ENCODE data around the gene ZNF804A. TPM values are rescaled to one million over a fixed set of nuclear protein-coding genes. Genes with fewer than 3 reads are reported as not detected.
A peak's percentile ranks its signal among the peaks of the same experiment; 100 is the strongest.

ZNF804A gene
- total RNA-seq, 2 donors from 2014 or later: 0.09 TPM; not detected in 1

- intact Hi-C loops (cut with DNase I): no loop called here
- no peak for DNase-seq
- ATAC-seq: no peak
Measured at GRCh38 chr2:184904991-184905390, 306.7 kb downstream of the ZNF804A start.

DNA sequence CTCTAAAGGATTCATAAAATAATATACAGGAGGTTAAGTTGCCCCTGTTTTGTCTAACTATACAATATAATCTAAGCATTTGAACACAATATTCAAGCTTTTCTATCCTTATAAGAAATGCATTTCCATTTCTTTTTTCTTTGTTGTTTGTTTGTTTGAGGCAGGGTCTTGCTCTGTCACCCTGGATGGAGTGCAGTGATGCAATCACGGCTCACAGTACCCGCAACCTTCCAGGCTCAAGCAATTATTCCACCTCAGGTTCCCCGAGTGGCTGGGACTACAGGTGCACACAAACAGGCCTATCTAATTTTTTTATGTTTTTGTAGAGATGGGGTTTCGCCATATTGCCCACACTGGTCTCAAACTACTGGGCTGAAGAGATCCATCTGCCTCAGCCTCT is 307.8 kb downstream of the ZNF804A start:
- intact Hi-C loops (cut with DNase I): no loop called here
- DNase-seq (no peak), ATAC-seq (no peak)

DNA sequence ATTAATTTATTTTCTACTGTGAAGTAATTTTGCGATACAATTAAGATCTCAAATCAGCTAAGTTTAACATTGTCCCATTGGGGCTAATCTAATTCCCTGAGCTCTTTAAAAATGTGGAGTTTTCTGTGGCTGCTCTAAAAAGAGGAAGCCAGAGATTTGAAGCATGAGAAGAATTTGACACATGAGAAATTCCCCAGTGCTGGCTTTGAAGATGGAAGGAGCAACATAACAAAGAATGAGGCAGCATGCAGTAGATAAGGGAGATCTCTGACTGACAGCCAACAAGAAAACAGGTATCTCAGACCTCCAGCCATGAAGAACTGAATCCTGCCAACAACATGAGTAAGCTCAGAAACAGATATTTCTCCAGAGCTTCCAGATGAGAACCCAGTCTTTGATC is 308.4 kb downstream of the ZNF804A start:
- peak in 1 of 2 donors; percentile 32 for ATAC-seq
- intact Hi-C loops (cut with DNase I): no loop called here
- DNase-seq: no peak

- intact Hi-C loops (cut with DNase I): no loop called here
- ATAC-seq: no peak
- DNase-seq: no peak
Measured at GRCh38 chr2:184908966-184909365, 310.6 kb downstream of the ZNF804A start.

DNA sequence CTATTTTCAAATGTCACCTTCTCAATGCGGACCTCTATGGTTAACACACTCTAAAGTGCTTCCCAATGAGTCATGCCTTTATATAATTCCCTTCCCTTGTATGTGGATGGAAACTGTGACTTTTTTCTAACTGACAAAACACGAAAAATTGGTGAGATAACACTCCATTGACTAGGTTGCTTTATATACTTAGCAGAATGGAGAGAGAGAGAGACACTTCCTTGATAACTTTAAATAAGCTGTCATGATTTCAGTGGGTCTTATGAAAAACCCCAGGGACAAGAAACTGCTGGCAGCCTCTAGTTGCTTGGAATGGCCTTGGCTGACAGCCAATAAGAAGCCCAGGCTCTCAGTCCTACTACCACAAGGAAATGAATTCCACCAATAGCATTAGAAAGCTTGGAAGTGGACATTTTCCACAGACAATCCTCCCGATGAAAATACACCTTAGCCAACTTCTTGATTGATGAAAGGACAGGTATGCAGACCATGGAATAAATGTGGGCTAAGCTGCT is 322.2 kb downstream of the ZNF804A start:
- DNase-seq: no peak
- intact Hi-C loops (cut with DNase I): no loop called here
- no peak for ATAC-seq

DNA sequence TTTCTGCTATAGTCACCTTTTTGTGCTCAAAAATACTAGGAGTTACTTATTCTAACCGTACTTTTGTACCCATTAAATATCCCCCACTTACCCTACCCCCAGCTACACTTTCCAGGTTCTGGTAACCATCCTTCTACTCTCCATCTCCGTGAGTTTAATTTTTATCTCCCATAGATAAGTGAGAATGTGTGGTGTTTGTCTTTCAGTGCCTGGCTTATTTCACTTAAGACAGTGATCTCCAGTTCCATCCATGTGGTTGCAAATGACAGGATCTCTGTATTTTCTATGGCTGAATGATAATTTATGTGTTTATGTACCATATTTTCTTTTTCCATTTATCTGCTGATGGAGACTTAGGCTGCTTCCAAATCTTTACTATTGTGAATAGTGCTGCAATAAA is 323.3 kb downstream of the ZNF804A start:
- ATAC-seq: no peak
- DNase-seq: no peak
- intact Hi-C loops (cut with DNase I): no loop called here

- intact Hi-C loops (cut with DNase I): no loop called here
- DNase-seq (no peak), ATAC-seq (no peak)
Measured at GRCh38 chr2:184923751-184924150, 325.4 kb downstream of the ZNF804A start.

DNA sequence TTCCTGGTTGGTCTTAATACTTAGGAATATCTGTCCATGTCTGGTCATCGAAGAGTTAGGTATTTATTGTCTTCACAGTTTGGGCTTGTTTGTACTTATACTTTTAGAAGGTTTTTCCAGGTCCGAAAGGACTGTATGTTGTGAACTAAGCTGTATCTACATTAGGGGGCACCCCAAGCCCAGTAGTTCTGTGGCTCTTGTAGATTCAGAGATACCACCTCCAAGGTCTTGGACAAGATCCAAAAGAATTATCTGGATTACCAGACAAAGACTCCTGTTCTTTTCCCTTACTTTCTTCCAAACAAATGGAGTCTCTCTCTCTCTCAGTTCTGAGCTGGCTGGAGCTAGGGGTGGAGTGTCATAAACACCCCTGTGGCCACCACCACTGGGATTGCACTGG is 328.7 kb downstream of the ZNF804A start:
- DNase-seq (no peak), ATAC-seq (no peak)
- intact Hi-C loops (cut with DNase I): no loop called here

- intact Hi-C loops (cut with DNase I): no loop called here
- DNase-seq: no peak
- no peak for ATAC-seq
Measured at GRCh38 chr2:184936761-184937160, 338.4 kb downstream of the ZNF804A start.

GRCh38 chr2:184938221-184938985 is 340.1 kb downstream of the ZNF804A start:
- ATAC-seq: no peak
- DNase-seq: no peak
- intact Hi-C loops (cut with DNase I): no loop called here

DNA sequence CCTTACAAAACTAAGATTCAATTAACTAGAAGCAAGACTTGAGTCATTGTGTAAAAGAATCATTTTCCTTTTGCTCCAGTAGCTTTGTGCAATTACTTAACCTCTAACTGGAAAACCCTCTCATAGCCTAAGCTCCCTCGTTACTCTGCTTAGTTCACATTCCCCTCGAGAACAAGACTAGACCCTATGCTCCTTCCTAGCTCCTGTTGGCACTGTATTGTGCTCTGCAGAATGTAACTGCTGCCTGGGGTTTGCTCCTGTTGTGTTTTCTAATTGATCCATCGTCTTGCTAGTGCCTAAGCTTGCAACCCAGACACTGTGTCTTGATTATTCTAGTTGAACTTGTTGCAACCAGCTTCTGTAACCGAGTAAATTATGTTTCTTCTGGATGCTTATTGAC is 347.0 kb downstream of the ZNF804A start:
- DNase-seq (no peak), ATAC-seq (no peak)
- intact Hi-C loops (cut with DNase I): no loop called here

- ATAC-seq: no peak
- DNase-seq: no peak
- intact Hi-C loops (cut with DNase I): no loop called here
Measured at GRCh38 chr2:184945824-184946223, 347.5 kb downstream of the ZNF804A start.

DNA sequence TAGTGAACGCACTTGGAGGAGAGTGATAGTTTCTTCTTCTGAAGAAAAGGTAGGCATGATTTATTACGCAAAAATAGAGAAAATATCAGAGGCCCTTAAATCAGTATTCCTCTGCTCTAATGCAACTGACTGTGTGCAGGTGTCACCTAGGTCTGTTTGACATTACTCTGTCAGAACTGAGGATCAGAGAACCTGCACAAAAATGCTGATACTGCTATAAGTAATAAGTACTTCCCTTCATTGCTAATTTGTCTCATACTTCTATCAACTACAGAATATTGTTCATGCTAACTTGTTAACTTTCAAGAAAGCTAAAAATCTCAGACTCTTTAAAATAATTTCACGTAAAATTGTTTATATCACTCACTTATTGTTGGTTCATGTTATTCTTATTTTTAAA is 358.5 kb downstream of the ZNF804A start:
- DNase-seq (no peak), ATAC-seq (no peak)
- intact Hi-C loops (cut with DNase I): no loop called here

- DNase-seq: no peak
- ATAC-seq: no peak
Measured at GRCh38 chr2:184971546-184972068, 373.3 kb downstream of the ZNF804A start.

More at GRCh38 chr2:184971546-184972068, 373.3 kb downstream of the ZNF804A start:
- intact Hi-C loops (cut with DNase I): no loop called here
